Mammary epithelial cell (primary cell): Measurements from ENCODE around the gene SLC1A1.

ENCODE experiments used
- CTCF ChIP-seq, 2 donors: IDR thresholded peaks in 1 of 2; conservative IDR thresholded peaks in 1 of 2; 2 replicates each; pipeline ENCODE4 v1.5.1; 2011 to 2012; ENCODE audit warnings: inconsistent platforms in 2 of 2, low read length in 2 of 2, mild to moderate bottlenecking in 2 of 2, control low read depth in 1 of 2, low read depth in 1 of 2; ENCODE audit not compliant: insufficient read depth in 1 of 2; ENCODE audit errors: extremely low read depth in 1 of 2
- EZH2 ChIP-seq: IDR thresholded peaks from 2 replicates; pipeline ENCODE4 v1.6.1; 2012; ENCODE audit warnings: low read length, inconsistent platforms, borderline replicate concordance

GRCh38 chr9:4574657-4575243 is 84.5 kb downstream of the SLC1A1 start:
- no peak for TF ChIP-seq CTCF (conservative IDR thresholded peaks at IDR 0.05 in 1 of 2, IDR thresholded peaks at IDR 0.05 in 1 of 2; ENCODE audit: extremely low read depth in 1 of 2, insufficient read depth in 1 of 2, low read depth in 1 of 2, low read length in 2 of 2)
- TF ChIP-seq EZH2 = no peak
